Measurements from ENCODE around the gene GFER.
"Not testable (repeated sequence)": the region's sequence is repeated elsewhere in the genome, so short reads cannot be mapped to it uniquely, and the experiment has no call there.

The GFER gene

GRCh38 chr16:2005646-2006045, 21.7 kb downstream of the GFER start:
- no peak for DNase-seq (ENCODE audit: low read depth in 2 of 2)

- DNase-seq (ENCODE audit: low read depth in 2 of 2), result no peak
Observed at GRCh38 chr16:2006317-2006716, 22.3 kb downstream of the GFER start.

- DNase-seq (ENCODE audit: low read depth in 2 of 2), result no peak
Observed at GRCh38 chr16:2007081-2007836, 23.3 kb downstream of the GFER start.

GRCh38 chr16:2008009-2008526, 24.1 kb downstream of the GFER start:
- no peak for DNase-seq (ENCODE audit: low read depth in 2 of 2)

- no peak for DNase-seq (ENCODE audit: low read depth in 2 of 2)
Observed at GRCh38 chr16:2008631-2009163, 24.7 kb downstream of the GFER start.

- DNase-seq (ENCODE audit: low read depth in 2 of 2), result no peak
Observed at GRCh38 chr16:2009164-2009711, 25.2 kb downstream of the GFER start.

GRCh38 chr16:2009791-2010510, 26.0 kb downstream of the GFER start, which contains the start of gene ZNF598:
Gene ZNF598, minus strand, starts transcription at chr16:2009821.
- DNase-seq (ENCODE audit: low read depth in 2 of 2), result peak; percentile 32 to 65

GRCh38 chr16:2011726-2012125, 27.7 kb downstream of the GFER start:
- DNase-seq (ENCODE audit: low read depth in 2 of 2), result not testable (repeated sequence)

- no peak for DNase-seq (ENCODE audit: low read depth in 2 of 2)
Observed at GRCh38 chr16:2013527-2013926, 29.5 kb downstream of the GFER start.

GRCh38 chr16:2015117-2015946, 31.3 kb downstream of the GFER start:
- DNase-seq (ENCODE audit: low read depth in 2 of 2), result no peak

- no peak for DNase-seq (ENCODE audit: low read depth in 2 of 2)
Observed at GRCh38 chr16:2015947-2016208, 31.9 kb downstream of the GFER start.

GRCh38 chr16:2016407-2016922, 32.5 kb downstream of the GFER start:
- no peak for DNase-seq (ENCODE audit: low read depth in 2 of 2)

GRCh38 chr16:2019518-2019920, 35.5 kb downstream of the GFER start, which contains the start of gene NPW:
Gene NPW, plus strand, starts transcription at chr16:2019785.
- DNase-seq (ENCODE audit: low read depth in 2 of 2), result no peak

- no peak for DNase-seq (ENCODE audit: low read depth in 2 of 2)
Observed at GRCh38 chr16:2019921-2020831, 36.2 kb downstream of the GFER start.

GRCh38 chr16:2022723-2023091, 38.7 kb downstream of the GFER start:
- DNase-seq (ENCODE audit: low read depth in 2 of 2), result no peak

GRCh38 chr16:2023092-2024031, 39.4 kb downstream of the GFER start:
- peak; percentile 95 to 98 for DNase-seq (ENCODE audit: low read depth in 2 of 2)

GRCh38 chr16:2024032-2024420, 40.0 kb downstream of the GFER start:
- no peak for DNase-seq (ENCODE audit: low read depth in 2 of 2)

GRCh38 chr16:2025251-2025650, 41.3 kb downstream of the GFER start:
- no peak for DNase-seq (ENCODE audit: low read depth in 2 of 2)

GRCh38 chr16:2025878-2026460, 42.0 kb downstream of the GFER start:
- DNase-seq (ENCODE audit: low read depth in 2 of 2), result no peak
